ENCODE measurements around the gene SOX6.

- TF ChIP-seq, protein P1, sequence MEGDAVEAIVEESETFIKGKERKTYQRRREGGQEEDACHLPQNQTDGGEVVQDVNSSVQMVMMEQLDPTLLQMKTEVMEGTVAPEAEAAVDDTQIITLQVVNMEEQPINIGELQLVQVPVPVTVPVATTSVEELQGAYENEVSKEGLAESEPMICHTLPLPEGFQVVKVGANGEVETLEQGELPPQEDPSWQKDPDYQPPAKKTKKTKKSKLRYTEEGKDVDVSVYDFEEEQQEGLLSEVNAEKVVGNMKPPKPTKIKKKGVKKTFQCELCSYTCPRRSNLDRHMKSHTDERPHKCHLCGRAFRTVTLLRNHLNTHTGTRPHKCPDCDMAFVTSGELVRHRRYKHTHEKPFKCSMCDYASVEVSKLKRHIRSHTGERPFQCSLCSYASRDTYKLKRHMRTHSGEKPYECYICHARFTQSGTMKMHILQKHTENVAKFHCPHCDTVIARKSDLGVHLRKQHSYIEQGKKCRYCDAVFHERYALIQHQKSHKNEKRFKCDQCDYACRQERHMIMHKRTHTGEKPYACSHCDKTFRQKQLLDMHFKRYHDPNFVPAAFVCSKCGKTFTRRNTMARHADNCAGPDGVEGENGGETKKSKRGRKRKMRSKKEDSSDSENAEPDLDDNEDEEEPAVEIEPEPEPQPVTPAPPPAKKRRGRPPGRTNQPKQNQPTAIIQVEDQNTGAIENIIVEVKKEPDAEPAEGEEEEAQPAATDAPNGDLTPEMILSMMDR (IDR thresholded peaks at IDR 0.05), result no peak
- TF ChIP-seq REST (IDR thresholded peaks at IDR 0.05; ENCODE audit: low read depth, low read length) (no peak), FOSL2 (IDR thresholded peaks at IDR 0.05; ENCODE audit: borderline replicate concordance, low read depth) (no peak), POLR2AphosphoS5 (IDR thresholded peaks at IDR 0.05; ENCODE audit: low read depth, low read length) (no peak), RXRA (IDR thresholded peaks at IDR 0.05; ENCODE audit: borderline replicate concordance, low read depth) (no peak), CHD2 (IDR thresholded peaks at IDR 0.05; ENCODE audit: low read length, partially characterized antibody) (no peak), TEAD4 (IDR thresholded peaks at IDR 0.05; ENCODE audit: borderline replicate concordance, insufficient read depth) (no peak)
- TF ChIP-seq, protein P2, sequence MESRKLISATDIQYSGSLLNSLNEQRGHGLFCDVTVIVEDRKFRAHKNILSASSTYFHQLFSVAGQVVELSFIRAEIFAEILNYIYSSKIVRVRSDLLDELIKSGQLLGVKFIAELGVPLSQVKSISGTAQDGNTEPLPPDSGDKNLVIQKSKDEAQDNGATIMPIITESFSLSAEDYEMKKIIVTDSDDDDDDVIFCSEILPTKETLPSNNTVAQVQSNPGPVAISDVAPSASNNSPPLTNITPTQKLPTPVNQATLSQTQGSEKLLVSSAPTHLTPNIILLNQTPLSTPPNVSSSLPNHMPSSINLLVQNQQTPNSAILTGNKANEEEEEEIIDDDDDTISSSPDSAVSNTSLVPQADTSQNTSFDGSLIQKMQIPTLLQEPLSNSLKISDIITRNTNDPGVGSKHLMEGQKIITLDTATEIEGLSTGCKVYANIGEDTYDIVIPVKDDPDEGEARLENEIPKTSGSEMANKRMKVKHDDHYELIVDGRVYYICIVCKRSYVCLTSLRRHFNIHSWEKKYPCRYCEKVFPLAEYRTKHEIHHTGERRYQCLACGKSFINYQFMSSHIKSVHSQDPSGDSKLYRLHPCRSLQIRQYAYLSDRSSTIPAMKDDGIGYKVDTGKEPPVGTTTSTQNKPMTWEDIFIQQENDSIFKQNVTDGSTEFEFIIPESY (IDR thresholded peaks at IDR 0.05; ENCODE audit: borderline replicate concordance, low read depth), result no peak
- TF ChIP-seq, protein P3, sequence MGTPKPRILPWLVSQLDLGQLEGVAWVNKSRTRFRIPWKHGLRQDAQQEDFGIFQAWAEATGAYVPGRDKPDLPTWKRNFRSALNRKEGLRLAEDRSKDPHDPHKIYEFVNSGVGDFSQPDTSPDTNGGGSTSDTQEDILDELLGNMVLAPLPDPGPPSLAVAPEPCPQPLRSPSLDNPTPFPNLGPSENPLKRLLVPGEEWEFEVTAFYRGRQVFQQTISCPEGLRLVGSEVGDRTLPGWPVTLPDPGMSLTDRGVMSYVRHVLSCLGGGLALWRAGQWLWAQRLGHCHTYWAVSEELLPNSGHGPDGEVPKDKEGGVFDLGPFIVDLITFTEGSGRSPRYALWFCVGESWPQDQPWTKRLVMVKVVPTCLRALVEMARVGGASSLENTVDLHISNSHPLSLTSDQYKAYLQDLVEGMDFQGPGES (IDR thresholded peaks at IDR 0.05; ENCODE audit: low read depth, low read length), result no peak
These were observed 256.9 kb downstream of the SOX6 start for GRCh38 chr11:16099343-16099900.

Data from SK-N-SH (cell line).